Pancreas (tissue), 10 donors: ENCODE results near the gene GRK2. TPM values are rescaled to one million over a fixed set of nuclear protein-coding genes. Genes with fewer than 3 reads are reported as not detected.

Source experiments
- ATAC-seq, 4 donors: fragments of 200-7000 bp; cut with Tn5 transposase; one replicate each; pipeline versions ENCODE4 v1.8.0 to v1.9.1; 2020; ENCODE audit warnings: mild to moderate bottlenecking in 4 of 4, moderate library complexity in 4 of 4
- DNase-seq, 6 donors: peaks; one replicate each; pipeline ENCODE4 v3.0.0-alpha.2; 2020
- FAIRE-seq: peaks from 2 replicates; lab custom pipeline; 2012; peaks lifted over from hg19 to GRCh38; lab: Jason Lieb, UNC
- H3K27ac ChIP-seq, 4 donors: fragments of 200-600 bp; sonication (generic); 1 replicate in 3 of 4; 2 replicates in 1 of 4; pipeline versions ENCODE4 v1.5.0 to v1.8.0; 2020
- H3K27me3 ChIP-seq, 4 donors: fragments of 200-600 bp; one replicate each; pipeline ENCODE4 v1.8.0; 2021
- H3K36me3 ChIP-seq, 3 donors: fragments of 200-600 bp; sonication (generic) in 1 of 3; one replicate each; pipeline versions ENCODE4 v1.5.0 to v1.8.0; 2020 to 2021
- H3K4me1 ChIP-seq, 3 donors: fragments of 200-600 bp; one replicate each; pipeline ENCODE4 v1.8.0; 2021
- H3K4me3 ChIP-seq, 4 donors: fragments of 200-600 bp; sonication (generic) in 2 of 4; one replicate each; pipeline versions ENCODE4 v1.5.0 to v1.8.0; 2020 to 2021
- H3K9me3 ChIP-seq, 4 donors: fragments of 200-600 bp; one replicate each; pipeline ENCODE4 v1.8.0; 2021
- WGBS, 2 donors: extraction: QIAGEN DNeasy Blood & Tissue Kit; methylation state at CpG; one replicate each; pipeline ENCODE4 v1.1.7; 2013; 5-methylcytosine and 5-hydroxymethylcytosine counted together
- intact Hi-C, 3 donors: fragments of 100-400 bp; cut with DNase I; formaldehyde crosslinking; loops; one replicate each; pipeline versions ENCODE4 v1.11.1 to v1.14.2; 2022
- polyA plus RNA-seq, 2 donors: library from polyadenylated mRNA; stranded (reverse); fragments of 200-250 nt; gene quantifications; one replicate each; pipeline ENCODE4 v1.2.3, GENCODE V29; 2013
- total RNA-seq, 6 donors: library from RNA; stranded (reverse); fragmentation: NEBNext Ultra II Directional in 4 of 6; extraction: Animal tissue kit (Norgen Biotek cat#: 25700) in 4 of 6; gene quantifications; one replicate each; pipeline versions ENCODE4 v1.2.1 to v1.2.4, GENCODE V29; 2021 to 2023
- TF ChIP-seq, protein P1 (sequence below), 4 donors: fragments of 200-600 bp; sonication (generic) in 3 of 4; IDR thresholded peaks; one replicate each; pipeline versions ENCODE4 v1.5.0 to v1.8.0; 2021; ENCODE audit warnings: antibody characterized with exemption in 4 of 4
- donor health status: healthy with polysubstance abuse.
- donor health status: DM: no; HTN: no; CAD: no; lungs with moderate emphysema.
- donor health status: DM: no; HTN: no; CAD: no.
- donor health status: control.
- donor health status: control.
- donor health status: Bipolar disorder and iron deficiency.
- donor health status: DM: yes; HTN: yes; CAD: no.
- donor health status: DM: no; HTN: no; CAD: no.
- donor health status: DM: no; HTN: no; CAD: no.
- donor health status: DM: yes; HTN: yes; CAD: no.

The GRK2 gene
- total and polyA plus RNA-seq, 8 donors, result 19.1 to 60.6 (median 24.2) TPM

DNA sequence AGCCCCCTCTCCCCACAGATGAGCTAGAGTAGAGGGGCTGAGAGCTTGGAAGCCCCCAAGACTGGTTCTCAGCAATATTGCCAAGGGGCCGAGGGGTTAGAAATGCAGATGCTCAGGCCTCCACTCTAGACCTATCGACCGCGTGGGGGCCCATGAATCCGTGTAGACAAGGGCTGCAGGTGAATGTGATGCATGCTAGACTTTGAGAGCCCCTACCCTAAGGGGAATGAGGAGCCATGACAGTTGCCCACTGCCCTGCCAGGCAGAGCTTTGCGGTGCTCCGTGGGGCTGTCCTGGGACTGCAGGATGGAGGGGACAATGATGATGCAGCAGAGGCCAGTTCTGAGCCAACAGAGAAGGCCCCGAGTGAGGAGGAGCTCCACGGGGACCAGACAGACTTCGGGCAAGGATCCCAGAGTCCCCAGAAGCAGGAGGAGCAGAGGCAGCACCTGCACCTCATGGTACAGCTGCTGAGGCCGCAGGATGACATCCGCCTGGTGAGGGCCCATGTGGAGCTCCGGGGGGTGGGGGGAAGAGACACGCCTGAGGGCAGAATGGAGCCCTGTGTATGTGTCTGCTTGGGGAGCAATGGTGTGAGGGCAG, 38.3 kb downstream of the GRK2 start:
- no peak overlapping the region for H3K27ac ChIP-seq
- H3K4me1 ChIP-seq, result peaks cover 3 to 11% (median 10%) of the 10 kb centered on the region in 3 donors
- FAIRE-seq, result no peak
- TF ChIP-seq, protein P1, sequence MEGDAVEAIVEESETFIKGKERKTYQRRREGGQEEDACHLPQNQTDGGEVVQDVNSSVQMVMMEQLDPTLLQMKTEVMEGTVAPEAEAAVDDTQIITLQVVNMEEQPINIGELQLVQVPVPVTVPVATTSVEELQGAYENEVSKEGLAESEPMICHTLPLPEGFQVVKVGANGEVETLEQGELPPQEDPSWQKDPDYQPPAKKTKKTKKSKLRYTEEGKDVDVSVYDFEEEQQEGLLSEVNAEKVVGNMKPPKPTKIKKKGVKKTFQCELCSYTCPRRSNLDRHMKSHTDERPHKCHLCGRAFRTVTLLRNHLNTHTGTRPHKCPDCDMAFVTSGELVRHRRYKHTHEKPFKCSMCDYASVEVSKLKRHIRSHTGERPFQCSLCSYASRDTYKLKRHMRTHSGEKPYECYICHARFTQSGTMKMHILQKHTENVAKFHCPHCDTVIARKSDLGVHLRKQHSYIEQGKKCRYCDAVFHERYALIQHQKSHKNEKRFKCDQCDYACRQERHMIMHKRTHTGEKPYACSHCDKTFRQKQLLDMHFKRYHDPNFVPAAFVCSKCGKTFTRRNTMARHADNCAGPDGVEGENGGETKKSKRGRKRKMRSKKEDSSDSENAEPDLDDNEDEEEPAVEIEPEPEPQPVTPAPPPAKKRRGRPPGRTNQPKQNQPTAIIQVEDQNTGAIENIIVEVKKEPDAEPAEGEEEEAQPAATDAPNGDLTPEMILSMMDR (IDR thresholded peaks at IDR 0.05), result no peak
- peaks cover 0 to 19% (median 0%) of the 10 kb centered on the region in 3 donors for H3K36me3 ChIP-seq
- no peaks in the 10 kb centered on the region for H3K27me3 ChIP-seq
- ATAC-seq, result no peak
- intact Hi-C loops, result no loop called here
- H3K4me3 ChIP-seq, result peak overlapping the region in 3 of 4 donors; percentile 87 to 97 (median 96)
- H3K9me3 ChIP-seq, result no peaks in the 10 kb centered on the region
- 76 to 80% methylated on average over 14 of the region's 14 CpGs for WGBS, 2 donors
- DNase-seq, result peak in 3 of 6 donors; percentile 6 to 35 (median 19)

DNA sequence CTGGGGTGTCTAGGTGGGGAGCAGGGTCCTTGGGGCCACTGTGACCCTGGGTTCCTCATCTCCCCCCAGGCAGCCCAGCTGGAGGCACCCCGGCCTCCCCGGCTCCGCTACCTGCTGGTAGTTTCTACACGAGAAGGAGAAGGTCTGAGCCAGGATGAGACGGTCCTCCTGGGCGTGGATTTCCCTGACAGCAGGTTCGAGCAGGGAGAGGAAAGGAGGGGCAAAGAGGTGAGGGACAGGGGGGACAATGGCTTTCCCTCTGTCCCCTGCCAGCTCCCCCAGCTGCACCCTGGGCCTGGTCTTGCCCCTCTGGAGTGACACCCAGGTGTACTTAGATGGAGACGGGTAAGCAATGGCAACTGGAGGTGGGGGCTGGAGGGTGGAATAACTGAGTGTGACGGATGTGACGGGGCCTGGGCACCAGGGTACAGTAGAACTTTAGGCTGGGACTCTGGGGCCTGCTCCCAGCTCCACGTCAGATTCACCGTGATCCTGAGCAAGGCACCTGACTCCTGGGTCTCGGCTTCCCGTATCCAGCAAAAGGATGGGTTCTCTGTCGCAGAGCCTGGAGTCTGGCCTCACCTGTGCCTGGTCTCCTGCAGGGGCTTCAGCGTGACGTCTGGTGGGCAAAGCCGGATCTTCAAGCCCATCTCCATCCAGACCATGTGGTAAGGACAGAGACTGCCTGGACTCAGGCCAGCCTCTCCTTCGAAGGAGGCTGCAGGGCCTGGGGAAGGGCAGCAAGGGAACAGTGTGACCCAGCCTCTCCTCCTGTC, 40.7 kb downstream of the GRK2 start:
- intact Hi-C loops, result no loop called here
- peak in 1 of 6 donors; percentile 28 for DNase-seq
- Histone ChIP-seq H3K27me3 (no peaks in the 10 kb centered on the region), H3K4me1 (peaks cover 0 to 7% (median 7%) of the 10 kb centered on the region in 3 donors), H3K9me3 (no peaks in the 10 kb centered on the region), H3K4me3 (no peak overlapping the region), H3K36me3 (peaks cover 0 to 15% (median 0%) of the 10 kb centered on the region in 3 donors), H3K27ac (no peak overlapping the region)
- 93 to 94% methylated on average over 19 of the region's 19 CpGs for WGBS, 2 donors
- ATAC-seq, result no peak
- no peak for FAIRE-seq
- TF ChIP-seq, protein P1 (IDR thresholded peaks at IDR 0.05), result no peak

DNA sequence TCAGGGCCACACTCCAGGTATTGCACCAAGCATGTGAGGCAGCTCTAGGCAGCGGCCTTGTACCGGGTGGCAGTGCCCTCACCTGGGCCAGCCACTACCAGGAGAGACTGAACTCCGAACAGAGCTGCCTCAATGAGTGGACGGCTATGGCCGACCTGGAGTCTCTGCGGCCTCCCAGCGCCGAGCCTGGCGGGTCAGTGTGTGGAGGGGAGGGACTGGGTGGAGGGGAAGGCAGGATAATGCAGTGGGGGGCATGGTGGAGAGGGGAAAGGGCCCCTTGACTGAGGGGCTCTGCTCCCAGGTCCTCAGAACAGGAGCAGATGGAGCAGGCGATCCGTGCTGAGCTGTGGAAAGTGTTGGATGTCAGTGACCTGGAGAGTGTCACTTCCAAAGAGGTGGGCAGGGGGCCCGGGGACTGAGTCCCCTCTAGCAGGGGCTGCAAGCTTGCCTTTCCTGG, 41.3 kb downstream of the GRK2 start:
- Histone ChIP-seq H3K4me3 (no peak overlapping the region), H3K9me3 (no peaks in the 10 kb centered on the region), H3K27me3 (no peaks in the 10 kb centered on the region), H3K27ac (no peak overlapping the region), H3K4me1 (peaks cover 0 to 7% (median 3%) of the 10 kb centered on the region in 3 donors), H3K36me3 (peaks cover 0 to 15% (median 0%) of the 10 kb centered on the region in 3 donors)
- TF ChIP-seq, protein P1 (IDR thresholded peaks at IDR 0.05), result no peak
- DNase-seq (no peak), FAIRE-seq (no peak), ATAC-seq (no peak)
- intact Hi-C loops, result no loop called here
- WGBS, 2 donors, result 86 to 93% methylated on average over 12 of the region's 12 CpGs

DNA sequence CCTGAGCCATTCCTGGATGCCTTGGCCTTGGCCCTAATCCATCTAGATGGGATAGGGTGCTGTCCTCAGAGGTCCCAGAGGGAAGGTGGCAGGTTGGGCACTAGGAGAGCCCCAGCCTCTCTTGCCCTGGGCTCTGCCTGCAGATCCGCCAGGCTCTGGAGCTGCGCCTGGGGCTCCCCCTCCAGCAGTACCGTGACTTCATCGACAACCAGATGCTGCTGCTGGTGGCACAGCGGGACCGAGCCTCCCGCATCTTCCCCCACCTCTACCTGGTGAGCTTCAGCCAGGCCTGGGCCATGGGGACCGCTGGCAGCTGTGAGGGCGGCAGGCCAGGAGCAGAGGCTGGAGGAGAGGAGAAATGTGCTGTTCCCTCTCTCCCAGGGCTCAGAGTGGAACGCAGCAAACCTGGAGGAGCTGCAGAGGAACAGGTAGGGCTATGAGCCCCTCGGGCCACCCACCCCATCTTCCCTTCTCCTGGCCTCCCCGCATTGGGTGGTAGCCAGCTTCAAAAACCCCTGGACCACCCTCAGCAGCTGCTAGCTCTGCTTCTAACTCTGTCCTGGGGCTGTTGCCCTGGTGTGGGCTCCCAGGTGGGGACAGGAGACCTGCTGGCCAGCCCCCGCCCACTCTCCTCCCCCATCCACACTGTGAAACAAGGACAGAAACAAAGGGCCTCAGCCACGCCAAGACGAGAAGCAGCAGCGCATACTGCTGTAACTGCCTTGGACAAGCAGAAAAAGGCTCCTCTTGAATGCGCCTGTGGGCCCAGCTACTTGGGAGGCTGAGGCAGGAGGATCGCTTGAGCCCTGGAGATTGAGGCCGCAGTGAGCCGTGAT, 42.0 kb downstream of the GRK2 start:
- peaks cover 0 to 15% (median 0%) of the 10 kb centered on the region in 3 donors for H3K36me3 ChIP-seq
- H3K27ac ChIP-seq, result no peak overlapping the region
- H3K4me1 ChIP-seq, result peaks cover 0 to 7% (median 0%) of the 10 kb centered on the region in 3 donors
- no peaks in the 10 kb centered on the region for H3K27me3 ChIP-seq
- no peak overlapping the region for H3K4me3 ChIP-seq
- intact Hi-C loops, result no loop called here
- 95 to 97% methylated on average over 19 to 20 of the region's 20 CpGs for WGBS, 2 donors
- FAIRE-seq (no peak), DNase-seq (peak in 2 of 6 donors; percentile 22 to 65), ATAC-seq (no peak)
- H3K9me3 ChIP-seq, result no peaks in the 10 kb centered on the region
- TF ChIP-seq, protein P1 (IDR thresholded peaks at IDR 0.05), result no peak
